Measurements from ENCODE around the gene DEPP1.

DEPP1 gene

GRCh38 chr10:44975431-44976331, 2.9 kb downstream of the DEPP1 start:
- Histone ChIP-seq H3K4me3 (replicated peaks; ENCODE audit: low read depth, low read length) (no peak overlapping the region), H3K27me3 (replicated peaks; ENCODE audit: control insufficient read depth, insufficient read depth, low read length) (no peaks in the 10 kb centered on the region), H3K36me3 (ENCODE audit: control insufficient read depth, insufficient read depth, low read length) (peaks cover 6% of the 10 kb centered on the region)
- TF ChIP-seq CTCF (IDR thresholded peaks at IDR 0.05; ENCODE audit: insufficient read depth, low read length, poor library complexity, severe bottlenecking) = no peak
- DNase-seq (ENCODE audit: extremely low read depth, insufficient read length) = no peak

- TF ChIP-seq CTCF (IDR thresholded peaks at IDR 0.05; ENCODE audit: insufficient read depth, low read length, poor library complexity, severe bottlenecking) = peak; percentile 57
- peaks cover 10% of the 10 kb centered on the region for H3K36me3 ChIP-seq (ENCODE audit: control insufficient read depth, insufficient read depth, low read length)
- no peaks in the 10 kb centered on the region for H3K27me3 ChIP-seq (replicated peaks; ENCODE audit: control insufficient read depth, insufficient read depth, low read length)
- DNase-seq (ENCODE audit: extremely low read depth, insufficient read length) = peak; percentile 76
- H3K4me3 ChIP-seq (replicated peaks; ENCODE audit: low read depth, low read length) = peak overlapping the region; percentile 59
Observed at GRCh38 chr10:44974628-44975430, 3.8 kb downstream of the DEPP1 start.

GRCh38 chr10:44974082-44974627, 4.5 kb downstream of the DEPP1 start:
- Histone ChIP-seq H3K4me3 (replicated peaks; ENCODE audit: low read depth, low read length) (peak overlapping the region; percentile 59), H3K36me3 (ENCODE audit: control insufficient read depth, insufficient read depth, low read length) (peaks cover 12% of the 10 kb centered on the region)
- TF ChIP-seq CTCF (IDR thresholded peaks at IDR 0.05; ENCODE audit: insufficient read depth, low read length, poor library complexity, severe bottlenecking) = no peak

GRCh38 chr10:44973323-44974081, 5.1 kb downstream of the DEPP1 start:
- DNase-seq (ENCODE audit: extremely low read depth, insufficient read length) = peak; percentile 59
- peaks cover 12% of the 10 kb centered on the region for H3K36me3 ChIP-seq (ENCODE audit: control insufficient read depth, insufficient read depth, low read length)
- no peaks in the 10 kb centered on the region for H3K27me3 ChIP-seq (replicated peaks; ENCODE audit: control insufficient read depth, insufficient read depth, low read length)
- H3K4me3 ChIP-seq (replicated peaks; ENCODE audit: low read depth, low read length) = peak overlapping the region; percentile 13
- TF ChIP-seq CTCF (IDR thresholded peaks at IDR 0.05; ENCODE audit: insufficient read depth, low read length, poor library complexity, severe bottlenecking) = no peak

More at GRCh38 chr10:44974082-44974627, 4.5 kb downstream of the DEPP1 start:
- DNase-seq (ENCODE audit: extremely low read depth, insufficient read length) = peak; percentile 51
- no peaks in the 10 kb centered on the region for H3K27me3 ChIP-seq (replicated peaks; ENCODE audit: control insufficient read depth, insufficient read depth, low read length)

GRCh38 chr10:44972874-44973306, 5.7 kb downstream of the DEPP1 start:
- TF ChIP-seq CTCF (IDR thresholded peaks at IDR 0.05; ENCODE audit: insufficient read depth, low read length, poor library complexity, severe bottlenecking) = no peak
- Histone ChIP-seq H3K4me3 (replicated peaks; ENCODE audit: low read depth, low read length) (no peak overlapping the region), H3K27me3 (replicated peaks; ENCODE audit: control insufficient read depth, insufficient read depth, low read length) (no peaks in the 10 kb centered on the region), H3K36me3 (ENCODE audit: control insufficient read depth, insufficient read depth, low read length) (peaks cover 12% of the 10 kb centered on the region)
- DNase-seq (ENCODE audit: extremely low read depth, insufficient read length) = no peak

All from GM06990 (cell line).